D721Med (cell line): Measurements from ENCODE around the gene ZDHHC6.
A peak's percentile ranks its signal among the peaks of the same experiment; 100 is the strongest.
"Not testable (repeated sequence)": the region's sequence is repeated elsewhere in the genome, so short reads cannot be mapped to it uniquely, and the experiment has no call there.

Experiments used
- DNase-seq: peaks from one replicate; pipeline ENCODE4 v3.0.0; 2011; ENCODE audit warnings: low spot score; ENCODE audit not compliant: insufficient read length
- FAIRE-seq: peaks from 2 replicates; lab custom pipeline; 2011; peaks lifted over from hg19 to GRCh38; lab: Jason Lieb, UNC
- CTCF ChIP-seq: IDR thresholded peaks from 2 replicates; pipeline ENCODE4 v1.5.1; 2012; ENCODE audit warnings: mild to moderate bottlenecking, control low read depth; ENCODE audit not compliant: insufficient read depth; ENCODE audit errors: missing control alignments

ZDHHC6 gene

DNA sequence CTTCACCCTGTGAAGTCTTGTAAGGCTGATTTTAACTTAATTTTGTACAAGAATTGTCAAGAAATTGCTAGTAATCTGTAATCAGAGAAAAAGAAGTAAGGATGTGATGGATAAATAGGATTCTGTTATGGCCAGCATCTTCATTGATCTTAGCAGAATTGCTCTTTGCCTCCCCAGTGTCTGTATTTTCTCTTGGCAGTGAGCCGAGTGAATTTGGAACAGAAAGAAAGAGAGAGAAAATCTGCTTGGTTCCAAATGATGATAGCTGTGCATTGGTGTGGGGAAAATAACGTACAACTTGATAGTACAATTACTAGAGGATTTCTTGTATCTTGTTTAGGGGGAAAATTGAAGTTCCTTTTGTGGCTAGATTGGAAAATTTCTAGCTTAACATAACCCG is 34.9 kb upstream of the ZDHHC6 start:
- no peak for FAIRE-seq
- no peak for DNase-seq
- TF ChIP-seq CTCF = no peak

- DNase-seq (no peak), FAIRE-seq (no peak)
Measured at GRCh38 chr10:112475575-112476218, 29.0 kb upstream of the ZDHHC6 start.

GRCh38 chr10:112471878-112472487 is 25.3 kb upstream of the ZDHHC6 start:
- no peak for FAIRE-seq
- TF ChIP-seq CTCF = peak; percentile 74
- peak; percentile 11 for DNase-seq

More at GRCh38 chr10:112475575-112476218, 29.0 kb upstream of the ZDHHC6 start:
- peak; percentile 54 for TF ChIP-seq CTCF

- FAIRE-seq (no peak), DNase-seq (no peak)
- no peak for TF ChIP-seq CTCF
Measured at GRCh38 chr10:112467541-112468075, 20.9 kb upstream of the ZDHHC6 start.

GRCh38 chr10:112466802-112467201 is 20.1 kb upstream of the ZDHHC6 start:
- no peak for FAIRE-seq
- no peak for TF ChIP-seq CTCF
- no peak for DNase-seq

DNA sequence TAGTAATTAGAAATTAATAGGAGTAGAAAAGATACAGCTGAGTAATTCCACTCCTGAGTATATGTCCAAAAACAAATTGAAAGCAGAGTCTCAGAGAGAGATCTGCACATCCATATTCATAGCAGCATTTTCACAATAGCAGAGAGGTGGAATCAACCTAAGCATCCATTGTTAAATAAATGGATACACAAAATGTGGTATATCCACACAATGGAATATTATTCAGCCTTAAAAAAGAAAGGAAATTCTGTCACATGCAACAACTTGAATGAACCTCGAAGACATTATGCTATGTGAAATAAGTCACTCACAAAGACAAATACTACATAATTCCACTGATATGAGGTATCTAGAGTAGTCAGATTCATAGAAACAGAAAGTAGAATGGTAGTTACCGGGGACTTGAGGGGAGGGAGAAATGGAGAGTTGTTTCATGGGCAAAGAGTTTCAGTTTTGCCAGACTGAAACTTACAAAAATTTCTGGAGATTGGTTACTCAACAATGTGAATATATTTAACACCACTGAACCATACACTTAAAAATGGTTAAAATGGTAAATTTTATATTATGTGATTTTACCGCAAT is 18.7 kb upstream of the ZDHHC6 start:
- DNase-seq (no peak), FAIRE-seq (no peak)
- TF ChIP-seq CTCF = no peak

DNA sequence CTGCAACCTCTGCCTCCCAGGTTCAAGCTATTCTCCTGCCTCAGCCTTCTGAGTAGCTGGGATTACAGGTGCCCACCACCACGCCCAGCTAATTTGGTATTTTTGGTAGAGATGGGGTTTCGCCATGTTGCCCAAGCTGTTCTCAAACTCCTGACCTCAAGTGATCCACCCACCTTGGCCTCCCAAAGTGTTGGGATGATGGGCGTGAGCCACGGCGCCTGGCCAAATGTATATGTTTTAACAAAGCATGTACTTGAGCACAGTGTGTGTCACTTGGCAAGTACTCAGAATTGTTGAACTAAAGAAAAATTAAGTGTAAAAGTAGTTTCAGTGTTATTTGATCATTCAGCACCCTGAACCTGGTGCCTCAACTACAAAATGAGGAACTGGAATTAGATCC is 17.4 kb upstream of the ZDHHC6 start:
- DNase-seq, FAIRE-seq: not testable (repeated sequence)
